HEK293T (cell line): ENCODE data around the gene BACH2.

Experiments used
- CTCF ChIA-PET: fragments of 350-600 bp; formaldehyde crosslinking; extraction: SDS; loops from one replicate; lab custom pipeline; 2021; ENCODE audit warnings: antibody characterized with exemption, inconsistent platforms; lab: Yijun Ruan, JAX
- POLR2A ChIA-PET: fragments of 350-600 bp; formaldehyde crosslinking; extraction: SDS; loops from one replicate; lab custom pipeline; 2020; ENCODE audit warnings: antibody characterized with exemption, inconsistent platforms; lab: Yijun Ruan, JAX
- DNase-seq: peaks from one replicate; pipeline ENCODE4 v3.0.0; 2012; ENCODE audit warnings: mixed read lengths; ENCODE audit errors: extremely low spot score
- ARNT ChIP-seq: fragments of 450-650 bp; IDR thresholded peaks from 2 replicates; pipeline ENCODE4 v1.6.1; 2017; ENCODE audit warnings: mild to moderate bottlenecking
- BHLHE40 ChIP-seq: fragments of 450-650 bp; IDR thresholded peaks from 2 replicates; pipeline ENCODE4 v1.6.1; 2016; ENCODE audit warnings: mild to moderate bottlenecking, moderate library complexity, borderline replicate concordance
- CTBP1 ChIP-seq: fragments of 450-650 bp; IDR thresholded peaks from 2 replicates; pipeline ENCODE4 v1.6.1; 2016; ENCODE audit warnings: borderline replicate concordance
- ELF4 ChIP-seq: fragments of 450-650 bp; IDR thresholded peaks from 2 replicates; pipeline ENCODE4 v1.6.1; 2017; ENCODE audit warnings: antibody characterized with exemption
- FOXA1 ChIP-seq: fragments of 450-650 bp; IDR thresholded peaks from 2 replicates; pipeline ENCODE4 v1.6.1; 2016; ENCODE audit warnings: mild to moderate bottlenecking
- FOXK2 ChIP-seq: fragments of 450-650 bp; IDR thresholded peaks from 2 replicates; pipeline ENCODE4 v1.6.1; 2016; ENCODE audit warnings: mild to moderate bottlenecking
- FOXM1 ChIP-seq: fragments of 450-650 bp; IDR thresholded peaks from 2 replicates; pipeline ENCODE4 v1.6.1; 2017; ENCODE audit warnings: mild to moderate bottlenecking, borderline replicate concordance
- HDGF ChIP-seq: fragments of 450-650 bp; IDR thresholded peaks from 2 replicates; pipeline ENCODE4 v1.6.1; 2017; ENCODE audit warnings: antibody characterized with exemption, borderline replicate concordance
- L3MBTL2 ChIP-seq: fragments of 450-650 bp; conservative IDR thresholded peaks from 2 replicates; pipeline ENCODE4 v1.6.1; 2016; ENCODE audit warnings: mild to moderate bottlenecking
- LEF1 ChIP-seq: fragments of 450-650 bp; IDR thresholded peaks from 2 replicates; pipeline ENCODE4 v1.6.1; 2017; ENCODE audit warnings: mild to moderate bottlenecking, borderline replicate concordance
- NFRKB ChIP-seq: fragments of 450-650 bp; IDR thresholded peaks from 2 replicates; pipeline ENCODE4 v1.6.1; 2016; ENCODE audit warnings: mild to moderate bottlenecking, moderate library complexity
- SP1 ChIP-seq: fragments of 450-650 bp; IDR thresholded peaks from 2 replicates; pipeline ENCODE4 v1.6.1; 2017
- SUZ12 ChIP-seq: fragments of 450-650 bp; IDR thresholded peaks from 2 replicates; pipeline ENCODE4 v1.6.1; 2016; ENCODE audit warnings: mild to moderate bottlenecking
- TARDBP ChIP-seq: fragments of 450-650 bp; IDR thresholded peaks from 2 replicates; pipeline ENCODE4 v1.6.1; 2016
- ZNF384 ChIP-seq: fragments of 450-650 bp; IDR thresholded peaks from 2 replicates; pipeline ENCODE4 v1.6.1; 2016
- TF ChIP-seq, protein P1 (sequence below): fragments of 450-650 bp; IDR thresholded peaks from 2 replicates; pipeline ENCODE4 v1.6.1; 2016

BACH2 gene

DNA sequence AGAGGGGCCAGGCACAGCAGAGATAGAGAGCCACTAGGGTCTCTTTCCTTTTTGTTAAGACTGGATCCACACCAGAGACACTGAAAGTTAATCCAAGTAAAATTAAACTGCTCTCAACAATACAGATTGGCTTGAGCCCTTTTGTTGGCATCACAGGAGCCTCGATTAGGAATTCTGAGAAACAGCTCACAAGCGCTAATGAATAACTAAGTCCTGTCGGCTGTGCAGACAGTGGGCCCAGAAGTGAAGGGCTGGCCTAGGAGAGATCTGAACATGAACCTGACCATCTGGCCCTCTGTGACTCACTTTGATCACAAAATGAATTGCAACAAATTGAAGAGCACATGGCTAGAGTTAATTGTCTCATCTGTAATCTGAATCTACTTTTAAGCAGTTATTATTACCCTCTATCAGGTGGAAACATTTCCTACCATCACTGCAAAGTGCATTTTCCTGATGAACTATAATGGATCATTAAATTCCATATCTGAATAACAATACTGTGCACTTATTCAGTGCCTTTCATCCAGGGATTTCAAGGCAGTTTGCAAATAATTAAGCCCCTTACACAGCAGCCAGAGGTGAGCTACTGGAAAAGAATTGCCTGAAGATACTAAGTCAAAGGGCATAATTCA lies 3.2 kb downstream of the BACH2 start:
- ChIA-PET CTCF (interaction anchor here (0.7 to 1.0 kb wide), 2 partner anchors 74 to 353 kb away, joined by 3 read pairs; no protein-coding TSS in a partner anchor), POLR2A (no interaction called here)
- DNase-seq, result no peak
- TF ChIP-seq, protein P1, sequence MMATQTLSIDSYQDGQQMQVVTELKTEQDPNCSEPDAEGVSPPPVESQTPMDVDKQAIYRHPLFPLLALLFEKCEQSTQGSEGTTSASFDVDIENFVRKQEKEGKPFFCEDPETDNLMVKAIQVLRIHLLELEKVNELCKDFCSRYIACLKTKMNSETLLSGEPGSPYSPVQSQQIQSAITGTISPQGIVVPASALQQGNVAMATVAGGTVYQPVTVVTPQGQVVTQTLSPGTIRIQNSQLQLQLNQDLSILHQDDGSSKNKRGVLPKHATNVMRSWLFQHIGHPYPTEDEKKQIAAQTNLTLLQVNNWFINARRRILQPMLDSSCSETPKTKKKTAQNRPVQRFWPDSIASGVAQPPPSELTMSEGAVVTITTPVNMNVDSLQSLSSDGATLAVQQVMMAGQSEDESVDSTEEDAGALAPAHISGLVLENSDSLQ, result no peak
- TF ChIP-seq ZNF384 (no peak), BHLHE40 (no peak), NFRKB (no peak), HDGF (no peak), FOXM1 (no peak), CTBP1 (no peak), ELF4 (no peak), ARNT (no peak), TARDBP (no peak)

DNA sequence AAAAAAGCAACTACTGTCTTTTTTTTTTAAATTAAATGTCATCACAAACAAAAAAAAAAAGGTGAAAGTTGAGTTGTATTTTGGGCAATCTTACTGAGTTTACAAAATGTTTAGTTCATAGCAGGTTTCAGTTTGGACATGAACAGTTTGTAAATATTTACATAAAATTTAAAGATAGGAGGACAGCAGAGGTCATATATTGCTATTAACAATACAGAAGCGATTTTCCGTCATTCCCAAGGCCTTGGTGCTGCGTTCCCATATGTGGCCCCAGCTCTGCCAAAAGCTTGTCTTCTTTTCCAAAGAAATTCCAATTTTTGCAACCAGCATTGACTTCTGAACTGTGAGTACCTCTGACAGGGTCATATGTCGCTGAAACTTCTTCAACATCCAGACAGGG lies 5.1 kb downstream of the BACH2 start:
- TF ChIP-seq CTBP1 (no peak), LEF1 (no peak), TARDBP (no peak), SUZ12 (no peak), FOXM1 (no peak), ZNF384 (no peak), FOXK2 (no peak), SP1 (no peak), ELF4 (no peak), L3MBTL2 (no peak), NFRKB (no peak), ARNT (no peak), HDGF (no peak), FOXA1 (no peak), BHLHE40 (no peak)
- TF ChIP-seq, protein P1, result no peak
- ChIA-PET CTCF (no interaction called here), POLR2A (no interaction called here)
- DNase-seq, result no peak

DNA sequence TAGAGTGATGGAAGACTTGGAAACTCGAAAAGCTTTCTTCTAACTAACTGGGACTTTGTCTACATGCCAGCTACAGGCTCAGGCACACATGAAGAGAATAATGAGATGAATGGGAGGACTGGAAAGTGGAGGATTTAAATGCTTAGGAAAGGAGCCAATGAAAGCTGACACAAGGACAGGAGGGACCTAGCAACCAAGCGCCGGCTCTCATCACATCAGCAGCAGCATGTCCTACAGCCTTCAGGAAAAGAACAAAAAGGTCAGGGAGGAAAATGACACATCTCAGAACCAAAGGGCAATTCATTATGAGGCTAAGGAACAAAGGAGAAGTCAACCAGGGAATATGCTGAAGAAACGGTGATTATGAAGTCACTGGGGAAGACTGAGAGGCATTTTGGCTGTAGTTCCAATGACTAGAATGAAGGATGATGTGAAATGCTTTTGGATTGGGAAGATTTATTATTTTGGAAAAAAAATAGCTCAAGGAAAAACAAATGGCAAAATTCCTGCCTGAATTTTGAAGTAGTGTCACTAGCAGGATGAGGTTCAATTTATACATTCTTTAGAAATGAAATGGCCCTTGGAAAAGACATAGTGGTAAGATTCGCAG lies 5.7 kb downstream of the BACH2 start:
- TF ChIP-seq ARNT (no peak), CTBP1 (no peak), FOXM1 (no peak), ZNF384 (no peak), FOXA1 (no peak), SUZ12 (no peak), FOXK2 (no peak), LEF1 (no peak), BHLHE40 (no peak), L3MBTL2 (no peak), HDGF (no peak), NFRKB (no peak)
- TF ChIP-seq, protein P1, result no peak
- POLR2A ChIA-PET, result no interaction called here
- no peak for DNase-seq
- CTCF ChIA-PET, result no interaction called here

DNA sequence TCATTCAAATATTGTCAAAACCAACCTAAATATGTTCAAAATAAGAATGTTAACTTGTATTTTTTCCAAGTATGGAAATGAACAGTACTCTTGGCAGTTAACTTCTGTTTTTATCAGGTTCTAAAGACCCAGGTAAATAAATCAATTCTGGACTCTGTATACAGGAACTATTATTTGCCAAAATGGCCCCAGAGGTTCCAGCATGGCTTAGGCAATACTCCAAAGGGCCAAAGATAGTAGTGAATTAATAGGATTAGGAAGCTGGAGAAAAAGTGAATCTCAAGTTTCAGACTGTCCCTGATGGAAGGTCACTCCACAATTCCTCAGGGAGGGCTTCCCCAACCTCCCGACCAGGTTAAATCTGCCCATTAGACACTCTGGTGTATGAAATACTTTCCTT lies 6.7 kb downstream of the BACH2 start:
- CTCF ChIA-PET, result interaction anchor here (0.6 to 1.1 kb wide), 3 partner anchors 103 to 187 kb away, joined by 3 to 4 read pairs (median 3); no protein-coding TSS in a partner anchor
- TF ChIP-seq FOXM1, result no peak
- TF ChIP-seq TARDBP, result no peak
- no peak for TF ChIP-seq FOXA1
- TF ChIP-seq ELF4, result no peak
- TF ChIP-seq HDGF, result no peak
- no peak for TF ChIP-seq LEF1
- no peak for TF ChIP-seq L3MBTL2
- TF ChIP-seq SP1, result no peak
- no peak for TF ChIP-seq FOXK2
- TF ChIP-seq CTBP1, result no peak
- TF ChIP-seq, protein P1, result no peak
- no peak for TF ChIP-seq ZNF384
- TF ChIP-seq ARNT, result no peak
- no peak for TF ChIP-seq SUZ12
- TF ChIP-seq BHLHE40, result no peak
- DNase-seq, result no peak
- POLR2A ChIA-PET, result no interaction called here

DNA sequence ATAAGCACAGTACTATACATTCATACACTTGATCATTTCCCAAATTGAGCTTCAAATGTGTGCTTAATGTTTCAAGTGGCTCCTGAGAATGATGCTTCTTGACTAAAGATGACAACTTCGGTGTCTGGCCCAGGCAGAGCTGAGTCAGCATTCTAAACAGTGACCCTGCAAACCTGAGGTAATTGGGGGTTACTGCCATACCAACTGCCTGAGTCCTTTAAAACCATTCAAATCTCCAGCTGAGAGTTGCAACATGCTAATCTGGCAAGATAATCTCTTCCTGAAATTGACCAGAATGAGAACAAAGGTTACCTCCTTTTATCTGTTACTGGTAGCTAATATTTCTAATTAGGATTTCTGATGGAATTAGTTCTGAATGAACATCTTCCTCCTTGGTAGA lies 8.2 kb downstream of the BACH2 start:
- DNase-seq, result no peak
- TF ChIP-seq FOXM1, result no peak
- POLR2A ChIA-PET, result interaction anchor here (1.5 kb wide), 1 partner anchor 70 kb away, joined by 4 read pairs; no protein-coding TSS in a partner anchor
- CTCF ChIA-PET, result interaction anchor here (0.8 to 4.3 kb wide), 4 partner anchors 10 to 368 kb away, joined by 3 to 12 read pairs (median 4); no protein-coding TSS in a partner anchor
